ENCODE measurements around the gene CAMK2A. TPM values are rescaled to one million over a fixed set of nuclear protein-coding genes. Genes with fewer than 3 reads are reported as not detected.

The CAMK2A gene
- total RNA-seq, 2 experiments from 2014 or later: not detected

DNA sequence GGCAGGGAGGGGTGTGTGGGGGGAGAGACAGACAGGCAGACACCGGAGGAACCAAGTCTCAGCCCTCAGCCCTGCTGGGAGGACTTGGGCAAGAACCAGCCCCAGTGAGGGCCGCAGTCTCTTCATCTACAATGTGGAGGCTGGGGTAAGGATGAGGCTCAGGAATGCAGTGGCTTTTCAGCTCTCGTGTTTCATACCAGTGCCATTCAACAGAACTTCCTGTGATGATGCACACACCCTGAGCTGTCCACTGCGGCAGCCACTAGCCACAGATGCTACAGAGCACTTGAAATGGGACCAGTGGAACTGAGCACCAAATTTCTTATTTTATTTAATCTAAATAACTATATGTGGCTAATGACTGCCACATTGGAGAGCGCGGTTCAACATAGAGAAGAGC is 10.7 kb downstream of the CAMK2A start:
- Mint-ChIP-seq H3K4me3 (no peak overlapping the region), H3K9me3 (no peaks in the 10 kb centered on the region), H3K27ac (no peak overlapping the region), H3K36me3 (no peaks in the 10 kb centered on the region), H3K27me3 (peaks cover 4% of the 10 kb centered on the region), H3K4me1 (ENCODE audit: low read depth) (no peaks in the 10 kb centered on the region)
- intact Hi-C loops (cut with micrococcal nuclease): loop anchor here (5.0 kb wide), 1 partner anchor 33 kb away; no protein-coding TSS in a partner anchor
- no peak for DNase-seq
- ChIA-PET POLR2A (no interaction called here), CTCF (interaction anchor here (0.9 kb wide), 1 partner anchor 158 kb away, joined by 4 read pairs; no protein-coding TSS in a partner anchor)

DNA sequence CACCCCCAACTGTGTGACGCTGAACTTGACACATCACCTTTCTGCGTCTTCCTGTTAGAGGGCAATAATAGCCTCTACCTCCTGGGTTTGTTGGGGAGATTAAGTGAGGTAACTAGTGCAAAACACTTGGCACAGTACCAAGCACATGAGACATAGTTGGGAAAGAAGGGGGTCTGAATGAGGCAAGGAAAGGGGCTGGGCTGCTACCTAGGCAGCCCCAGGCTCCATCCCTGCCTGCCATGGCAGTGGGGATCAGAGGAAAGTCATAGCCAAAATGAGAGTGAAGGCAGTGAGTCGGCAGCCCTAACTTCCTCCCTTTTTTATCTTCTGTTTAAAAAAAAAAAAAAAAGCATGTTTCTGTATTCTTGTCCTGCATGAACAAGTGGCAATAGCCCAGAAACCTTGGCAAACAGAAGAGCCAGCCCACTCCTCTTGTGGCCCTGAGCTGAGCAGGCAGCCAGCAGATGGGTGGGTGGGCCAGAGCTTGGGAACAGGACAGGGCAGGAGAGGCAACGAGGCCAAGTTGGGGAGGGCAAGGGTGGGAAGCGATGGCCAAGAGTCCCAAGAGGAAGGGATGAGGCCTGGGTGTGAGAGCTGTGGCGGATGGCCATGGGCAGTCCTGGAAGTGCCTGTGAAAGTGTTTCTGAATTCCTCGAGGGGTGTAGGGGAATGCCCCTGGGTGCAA is 11.4 kb downstream of the CAMK2A start:
- intact Hi-C loops (cut with micrococcal nuclease): loop anchor here (5.0 kb wide), 1 partner anchor 34 kb away; no protein-coding TSS in a partner anchor
- H3K4me3 Mint-ChIP-seq: no peak overlapping the region
- DNase-seq: no peak
- no peaks in the 10 kb centered on the region for H3K9me3 Mint-ChIP-seq
- no peaks in the 10 kb centered on the region for H3K4me1 Mint-ChIP-seq (ENCODE audit: low read depth)
- no peak overlapping the region for H3K27ac Mint-ChIP-seq
- POLR2A ChIA-PET: no interaction called here
- H3K27me3 Mint-ChIP-seq: peaks cover 4% of the 10 kb centered on the region
- no peaks in the 10 kb centered on the region for H3K36me3 Mint-ChIP-seq
- CTCF ChIA-PET: interaction anchor here (0.9 kb wide), 1 partner anchor 158 kb away, joined by 4 read pairs; no protein-coding TSS in a partner anchor

- no peaks in the 10 kb centered on the region for H3K36me3 Mint-ChIP-seq
- DNase-seq: no peak
- no peaks in the 10 kb centered on the region for H3K9me3 Mint-ChIP-seq
- no peaks in the 10 kb centered on the region for H3K4me1 Mint-ChIP-seq (ENCODE audit: low read depth)
- ChIA-PET POLR2A (no interaction called here), CTCF (no interaction called here)
- H3K4me3 Mint-ChIP-seq: no peak overlapping the region
- intact Hi-C loops (cut with micrococcal nuclease): loop anchor here (5.0 kb wide), 1 partner anchor 35 kb away; no protein-coding TSS in a partner anchor
- H3K27me3 Mint-ChIP-seq: peaks cover 4% of the 10 kb centered on the region
- no peak overlapping the region for H3K27ac Mint-ChIP-seq
Observed at GRCh38 chr5:150277043-150277442, 12.5 kb downstream of the CAMK2A start.

- DNase-seq: no peak
- no peaks in the 10 kb centered on the region for H3K36me3 Mint-ChIP-seq
- H3K9me3 Mint-ChIP-seq: no peaks in the 10 kb centered on the region
- peaks cover 4% of the 10 kb centered on the region for H3K27me3 Mint-ChIP-seq
- no peaks in the 10 kb centered on the region for H3K4me1 Mint-ChIP-seq (ENCODE audit: low read depth)
- intact Hi-C loops (cut with micrococcal nuclease): loop anchor here (5.0 kb wide), 1 partner anchor 37 kb away; no protein-coding TSS in a partner anchor
- no peak overlapping the region for H3K27ac Mint-ChIP-seq
- ChIA-PET CTCF (interaction anchor here (0.6 to 1.4 kb wide), 2 partner anchors 8 to 76 kb away, joined by 3 to 5 read pairs; no protein-coding TSS in a partner anchor), POLR2A (no interaction called here)
- H3K4me3 Mint-ChIP-seq: no peak overlapping the region
Observed at GRCh38 chr5:150274811-150275210, 14.8 kb downstream of the CAMK2A start.

DNA sequence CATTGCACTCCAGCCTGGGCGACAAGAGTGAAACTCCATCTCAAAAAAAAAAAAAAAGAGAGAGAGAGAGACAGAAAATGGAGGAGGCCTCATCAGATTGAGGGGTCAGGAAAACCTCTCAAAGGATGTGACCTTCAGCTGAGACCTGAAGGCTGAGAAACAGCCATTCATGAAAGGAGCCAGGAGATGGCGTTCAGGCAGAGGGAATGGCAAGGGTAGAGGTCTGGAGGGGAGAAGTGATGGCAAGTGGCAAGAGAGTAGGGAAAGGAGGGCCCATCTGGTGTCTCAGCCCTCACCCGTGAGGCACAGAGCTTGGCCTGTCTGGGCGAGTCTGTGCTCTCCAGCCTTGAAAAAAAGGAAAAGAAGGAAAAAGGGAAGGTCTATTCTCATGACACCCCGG is 17.0 kb downstream of the CAMK2A start:
- Mint-ChIP-seq H3K4me1 (ENCODE audit: low read depth) (no peaks in the 10 kb centered on the region), H3K9me3 (no peaks in the 10 kb centered on the region), H3K27ac (no peak overlapping the region), H3K4me3 (no peak overlapping the region), H3K36me3 (no peaks in the 10 kb centered on the region), H3K27me3 (no peaks in the 10 kb centered on the region)
- intact Hi-C loops (cut with micrococcal nuclease): loop anchor here (2.0 kb wide), 1 partner anchor 164 kb away; no protein-coding TSS in a partner anchor
- CTCF ChIA-PET: interaction anchor here (0.5 to 1.0 kb wide), 3 partner anchors 79 to 164 kb away, joined by 3 to 4 read pairs (median 3); no protein-coding TSS in a partner anchor
- peak; percentile 21 for DNase-seq
- POLR2A ChIA-PET: no interaction called here

DNA sequence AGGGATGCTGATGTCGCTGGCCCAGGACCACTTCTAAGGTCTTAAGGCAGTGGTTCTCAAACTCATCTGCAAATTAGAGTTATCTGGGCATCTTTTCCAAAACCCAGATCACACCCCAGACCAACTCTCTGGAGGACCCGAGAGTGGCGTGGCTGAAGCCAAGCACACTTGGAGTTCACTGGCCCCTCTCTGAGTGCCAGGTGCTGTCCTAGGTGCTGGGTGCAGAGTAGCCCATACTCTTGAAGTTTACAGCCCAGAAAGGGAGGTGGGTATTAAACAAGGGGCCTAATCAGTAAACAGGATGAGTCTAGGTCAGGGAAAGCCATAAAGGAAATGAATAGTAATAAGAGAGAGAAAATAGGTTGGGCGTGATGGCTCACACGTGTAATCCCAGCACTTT is 17.6 kb downstream of the CAMK2A start:
- Mint-ChIP-seq H3K27me3 (no peaks in the 10 kb centered on the region), H3K36me3 (no peaks in the 10 kb centered on the region), H3K27ac (no peak overlapping the region), H3K9me3 (no peaks in the 10 kb centered on the region), H3K4me1 (ENCODE audit: low read depth) (no peaks in the 10 kb centered on the region), H3K4me3 (no peak overlapping the region)
- intact Hi-C loops (cut with micrococcal nuclease): loop anchor here (2.0 kb wide), 1 partner anchor 165 kb away; no protein-coding TSS in a partner anchor
- ChIA-PET POLR2A (no interaction called here), CTCF (interaction anchor here (0.6 to 1.0 kb wide), 2 partner anchors 79 to 165 kb away, joined by 3 to 4 read pairs; no protein-coding TSS in a partner anchor)
- no peak for DNase-seq

DNA sequence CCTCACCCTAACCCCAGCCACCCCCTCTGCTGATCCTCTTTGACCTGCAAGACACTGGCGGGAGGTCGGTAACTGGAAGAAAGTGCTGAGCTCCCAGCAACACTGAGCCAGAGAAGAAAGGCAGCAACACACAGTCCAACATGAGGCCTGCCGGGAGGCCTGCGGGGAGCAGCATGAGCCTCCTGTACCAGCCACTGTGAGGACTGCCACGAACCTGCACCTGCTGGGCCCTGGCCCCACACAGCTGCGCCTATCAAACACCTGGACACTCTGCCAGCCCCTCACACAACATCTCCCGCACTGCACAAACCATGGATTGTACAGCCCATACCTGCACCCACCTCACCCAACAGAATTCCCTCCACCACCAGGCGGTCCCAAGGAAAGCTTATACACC is 18.3 kb downstream of the CAMK2A start:
- Mint-ChIP-seq H3K36me3 (no peaks in the 10 kb centered on the region), H3K27ac (no peak overlapping the region), H3K9me3 (no peaks in the 10 kb centered on the region), H3K4me1 (ENCODE audit: low read depth) (no peaks in the 10 kb centered on the region), H3K4me3 (no peak overlapping the region), H3K27me3 (no peaks in the 10 kb centered on the region)
- intact Hi-C loops (cut with micrococcal nuclease): no loop called here
- POLR2A ChIA-PET: no interaction called here
- CTCF ChIA-PET: no interaction called here
- no peak for DNase-seq

GRCh38 chr5:150270541-150271295 is 18.9 kb downstream of the CAMK2A start:
- Mint-ChIP-seq H3K36me3 (no peaks in the 10 kb centered on the region), H3K9me3 (no peaks in the 10 kb centered on the region), H3K4me1 (ENCODE audit: low read depth) (no peaks in the 10 kb centered on the region), H3K27ac (no peak overlapping the region), H3K4me3 (no peak overlapping the region), H3K27me3 (no peaks in the 10 kb centered on the region)
- DNase-seq: no peak
- ChIA-PET POLR2A (interaction anchor here (0.6 kb wide), 1 partner anchor 288 kb away, joined by 3 read pairs; no protein-coding TSS in a partner anchor), CTCF (no interaction called here)
- intact Hi-C loops (cut with micrococcal nuclease): no loop called here

DNA sequence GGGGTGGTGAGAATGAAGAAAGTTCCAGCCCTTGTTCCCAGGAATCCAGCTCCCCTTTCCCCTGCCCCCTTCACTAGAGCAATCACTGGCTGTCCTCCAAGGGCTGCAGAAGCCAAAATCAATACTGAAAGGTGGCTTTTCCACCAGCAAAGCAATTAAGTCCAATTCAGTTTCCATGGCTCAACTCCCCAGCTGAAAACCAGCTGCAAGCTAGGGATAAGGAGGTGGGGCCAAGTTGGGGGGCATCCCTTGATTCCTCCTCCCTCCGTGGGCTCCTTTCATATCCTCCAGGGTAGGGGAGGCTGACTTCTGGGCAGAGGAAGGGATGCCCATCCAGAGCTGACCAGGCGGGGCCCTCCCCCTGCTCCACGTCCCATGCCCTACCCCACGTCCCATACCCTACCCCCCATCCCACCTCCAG is 22.7 kb downstream of the CAMK2A start:
- Mint-ChIP-seq H3K36me3 (no peaks in the 10 kb centered on the region), H3K27me3 (peaks cover 1% of the 10 kb centered on the region), H3K4me3 (no peak overlapping the region), H3K9me3 (no peaks in the 10 kb centered on the region), H3K4me1 (ENCODE audit: low read depth) (no peaks in the 10 kb centered on the region), H3K27ac (no peak overlapping the region)
- CTCF ChIA-PET: no interaction called here
- DNase-seq: no peak
- intact Hi-C loops (cut with micrococcal nuclease): no loop called here
- POLR2A ChIA-PET: no interaction called here

GRCh38 chr5:150265870-150266383 is 23.6 kb downstream of the CAMK2A start:
- no peaks in the 10 kb centered on the region for H3K9me3 Mint-ChIP-seq

DNA sequence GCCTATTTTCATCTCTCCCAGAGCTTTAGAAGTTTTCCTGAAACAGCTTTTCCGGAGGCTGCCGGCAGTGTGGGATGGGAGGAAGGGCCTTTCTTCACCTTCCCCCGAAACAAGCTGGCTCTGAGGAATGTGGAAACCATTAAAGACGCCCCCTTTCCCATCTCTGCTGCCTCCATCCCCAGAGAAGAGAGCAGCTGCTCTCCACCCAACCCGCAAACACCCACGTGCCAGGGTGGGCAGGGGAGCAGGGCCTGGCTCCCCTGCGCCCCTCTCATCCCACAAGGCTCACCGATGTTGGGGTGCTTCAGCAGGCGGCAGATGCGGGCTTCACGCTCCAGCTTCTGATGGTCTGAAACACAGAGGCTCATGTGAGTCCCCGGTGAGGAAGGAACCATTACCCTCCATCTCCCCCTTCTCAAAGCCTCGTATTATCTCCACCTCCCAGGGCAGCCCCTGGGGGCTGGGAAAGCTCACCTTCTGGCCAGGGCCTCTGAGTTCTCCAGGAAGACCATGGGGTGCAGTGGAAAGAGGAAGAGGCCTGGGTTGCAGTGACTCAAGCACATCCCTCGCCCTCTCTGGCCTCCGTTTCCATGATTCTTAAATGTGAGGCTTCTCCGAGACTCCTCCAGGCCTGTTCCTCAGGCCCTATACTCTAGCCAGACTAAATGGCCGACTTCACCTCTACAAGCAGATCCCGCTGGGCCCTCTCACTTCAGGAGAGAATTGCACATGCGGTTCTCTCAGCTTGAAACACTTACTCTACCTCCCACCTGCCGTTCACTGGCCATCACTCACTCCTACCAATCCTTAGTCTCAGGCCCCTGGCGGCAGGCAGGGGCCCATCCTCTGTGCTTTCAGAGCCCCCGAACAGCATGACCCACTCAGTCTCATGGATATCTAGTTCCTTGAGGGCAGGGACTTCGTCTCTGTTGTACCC is 24.6 kb downstream of the CAMK2A start:
- ChIA-PET POLR2A (no interaction called here), CTCF (no interaction called here)
- H3K27me3 Mint-ChIP-seq: peaks cover 1% of the 10 kb centered on the region
- no peaks in the 10 kb centered on the region for H3K4me1 Mint-ChIP-seq (ENCODE audit: low read depth)
- no peak overlapping the region for H3K4me3 Mint-ChIP-seq
- no peak overlapping the region for H3K27ac Mint-ChIP-seq
- no peak for DNase-seq
- H3K9me3 Mint-ChIP-seq: no peaks in the 10 kb centered on the region
- intact Hi-C loops (cut with micrococcal nuclease): no loop called here
- H3K36me3 Mint-ChIP-seq: no peaks in the 10 kb centered on the region

More at GRCh38 chr5:150265870-150266383, 23.6 kb downstream of the CAMK2A start:
- POLR2A ChIA-PET: no interaction called here
- Mint-ChIP-seq H3K27ac (no peak overlapping the region), H3K27me3 (peaks cover 1% of the 10 kb centered on the region), H3K36me3 (no peaks in the 10 kb centered on the region), H3K4me1 (ENCODE audit: low read depth) (no peaks in the 10 kb centered on the region), H3K4me3 (no peak overlapping the region)
- CTCF ChIA-PET: no interaction called here
- no peak for DNase-seq
- intact Hi-C loops (cut with micrococcal nuclease): no loop called here

Measured in activated CD4-positive, alpha-beta memory T cell treated with anti-CD3 and anti-CD28 coated beads for 36 hours (primary cell).